VCaP (cell line): ENCODE results near the gene DCHS2.

ENCODE experiments used
- H3K27ac ChIP-seq: fragments of 450-650 bp; 2 replicates; pipeline ENCODE4 v1.5.1; 2017
- TF ChIP-seq, protein P1 (sequence below): fragments of 450-650 bp; conservative IDR thresholded peaks from 2 replicates; pipeline ENCODE4 v1.5.1; 2017; ENCODE audit warnings: mild to moderate bottlenecking, moderate library complexity

The DCHS2 gene

GRCh38 chr4:154454710-154455109, 36.9 kb downstream of the DCHS2 start:
- H3K27ac ChIP-seq = no peak overlapping the region
- TF ChIP-seq, protein P1, sequence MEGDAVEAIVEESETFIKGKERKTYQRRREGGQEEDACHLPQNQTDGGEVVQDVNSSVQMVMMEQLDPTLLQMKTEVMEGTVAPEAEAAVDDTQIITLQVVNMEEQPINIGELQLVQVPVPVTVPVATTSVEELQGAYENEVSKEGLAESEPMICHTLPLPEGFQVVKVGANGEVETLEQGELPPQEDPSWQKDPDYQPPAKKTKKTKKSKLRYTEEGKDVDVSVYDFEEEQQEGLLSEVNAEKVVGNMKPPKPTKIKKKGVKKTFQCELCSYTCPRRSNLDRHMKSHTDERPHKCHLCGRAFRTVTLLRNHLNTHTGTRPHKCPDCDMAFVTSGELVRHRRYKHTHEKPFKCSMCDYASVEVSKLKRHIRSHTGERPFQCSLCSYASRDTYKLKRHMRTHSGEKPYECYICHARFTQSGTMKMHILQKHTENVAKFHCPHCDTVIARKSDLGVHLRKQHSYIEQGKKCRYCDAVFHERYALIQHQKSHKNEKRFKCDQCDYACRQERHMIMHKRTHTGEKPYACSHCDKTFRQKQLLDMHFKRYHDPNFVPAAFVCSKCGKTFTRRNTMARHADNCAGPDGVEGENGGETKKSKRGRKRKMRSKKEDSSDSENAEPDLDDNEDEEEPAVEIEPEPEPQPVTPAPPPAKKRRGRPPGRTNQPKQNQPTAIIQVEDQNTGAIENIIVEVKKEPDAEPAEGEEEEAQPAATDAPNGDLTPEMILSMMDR = no peak

GRCh38 chr4:154452798-154453346, 38.7 kb downstream of the DCHS2 start:
- TF ChIP-seq, protein P1 = no peak
- no peak overlapping the region for H3K27ac ChIP-seq

DNA sequence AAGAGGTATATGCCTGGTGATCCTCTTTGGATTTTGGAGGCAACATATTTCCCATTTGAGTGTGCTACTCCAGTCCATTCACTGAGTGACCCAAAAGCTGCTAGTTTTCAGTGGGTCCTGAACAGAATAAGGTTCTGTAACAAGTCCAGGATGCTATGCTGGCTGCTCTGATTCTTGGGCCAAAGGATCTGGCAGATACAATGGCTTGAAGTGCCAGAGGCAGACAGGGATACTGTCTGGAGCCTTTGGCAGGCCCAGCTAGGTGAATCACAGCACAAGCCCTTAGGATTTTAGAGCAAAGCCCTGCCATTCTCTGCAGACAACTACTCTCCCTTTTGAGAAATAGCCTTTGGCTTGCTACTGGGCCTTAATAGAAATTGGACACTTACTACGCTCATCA, 40.6 kb downstream of the DCHS2 start:
- TF ChIP-seq, protein P1 = no peak
- no peak overlapping the region for H3K27ac ChIP-seq

GRCh38 chr4:154444958-154445357, 46.6 kb downstream of the DCHS2 start:
- no peak overlapping the region for H3K27ac ChIP-seq
- TF ChIP-seq, protein P1 = no peak

DNA sequence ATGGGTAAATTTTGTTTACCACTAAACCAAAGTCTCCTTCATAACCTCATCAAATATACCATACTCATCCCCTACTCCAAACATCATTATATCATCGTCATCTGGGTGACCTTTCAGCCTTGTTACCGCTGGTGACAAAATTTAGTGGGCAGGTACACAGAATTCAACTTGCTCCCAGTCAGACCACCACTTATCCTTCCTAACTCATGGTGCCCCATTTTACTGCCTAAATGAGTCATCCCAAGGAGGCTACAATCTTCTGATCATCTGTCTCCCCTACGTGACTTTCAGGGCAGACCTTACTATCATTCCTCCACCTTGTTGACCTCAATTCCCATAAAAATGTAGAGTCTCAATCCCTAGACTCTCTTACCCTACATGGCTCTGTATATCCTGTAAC, 49.6 kb downstream of the DCHS2 start:
- H3K27ac ChIP-seq = no peak overlapping the region
- TF ChIP-seq, protein P1 = no peak

DNA sequence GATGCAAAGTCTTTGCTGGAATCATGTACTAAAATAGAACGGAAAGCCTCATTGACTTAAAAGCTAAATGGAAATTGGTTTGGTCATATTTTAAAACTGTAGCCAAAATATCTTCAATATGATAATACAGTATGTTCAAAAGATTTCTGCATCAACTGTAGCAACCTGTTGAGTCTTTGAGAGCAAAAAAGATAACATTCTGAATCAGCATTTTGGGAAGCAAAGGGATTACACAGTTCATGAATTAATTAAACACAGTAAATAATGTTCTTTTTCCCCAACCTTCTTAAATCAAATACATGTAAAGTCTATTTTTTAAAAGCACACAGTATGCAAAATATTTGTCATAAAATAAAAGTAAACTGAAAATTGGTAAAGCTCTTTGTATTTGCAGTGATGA, 50.5 kb downstream of the DCHS2 start:
- no peak overlapping the region for H3K27ac ChIP-seq
- TF ChIP-seq, protein P1 = no peak

GRCh38 chr4:154439224-154439623, 52.4 kb downstream of the DCHS2 start:
- H3K27ac ChIP-seq = no peak overlapping the region
- TF ChIP-seq, protein P1 = no peak
